Choroid plexus epithelial cell (primary cell): ENCODE results near the gene SMARCA1.
"Not testable (repeated sequence)": the region's sequence is repeated elsewhere in the genome, so short reads cannot be mapped to it uniquely, and the experiment has no call there.

ENCODE experiments used
- DNase-seq: peaks from one replicate; pipeline ENCODE4 v3.0.0-alpha.2; 2010; ENCODE audit warnings: low read depth
- H3K4me3 ChIP-seq: 2 replicates; pipeline ENCODE4 v1.5.1; 2011; ENCODE audit warnings: low read depth, mild to moderate bottlenecking, control low read depth, low read length, moderate library complexity
- CTCF ChIP-seq: conservative IDR thresholded peaks from 2 replicates; pipeline ENCODE4 v1.5.1; 2011; ENCODE audit warnings: low read depth, mild to moderate bottlenecking, control low read depth, inconsistent platforms, low read length, moderate library complexity

SMARCA1 gene

GRCh38 chrX:129561453-129561852, 38.2 kb upstream of the SMARCA1 start:
- H3K4me3 ChIP-seq: no peak overlapping the region
- DNase-seq: no peak
- no peak for TF ChIP-seq CTCF

- H3K4me3 ChIP-seq: no peak overlapping the region
- TF ChIP-seq CTCF: no peak
- no peak for DNase-seq
These were observed 36.5 kb upstream of the SMARCA1 start for GRCh38 chrX:129559783-129560182.

- no peak overlapping the region for H3K4me3 ChIP-seq
- no peak for TF ChIP-seq CTCF
- peak; percentile 36 for DNase-seq
These were observed 34.7 kb upstream of the SMARCA1 start for GRCh38 chrX:129557844-129558480.

GRCh38 chrX:129556806-129557315, 33.6 kb upstream of the SMARCA1 start:
- no peak for DNase-seq

GRCh38 chrX:129554816-129555215, 31.5 kb upstream of the SMARCA1 start:
- not testable (repeated sequence) for DNase-seq, H3K4me3 ChIP-seq
- peak; percentile 23 for TF ChIP-seq CTCF

More at GRCh38 chrX:129556806-129557315, 33.6 kb upstream of the SMARCA1 start:
- no peak for TF ChIP-seq CTCF
- no peak overlapping the region for H3K4me3 ChIP-seq

GRCh38 chrX:129553619-129554288, 30.5 kb upstream of the SMARCA1 start:
- TF ChIP-seq CTCF: no peak
- no peak overlapping the region for H3K4me3 ChIP-seq
- no peak for DNase-seq

- TF ChIP-seq CTCF: no peak
- H3K4me3 ChIP-seq: no peak overlapping the region
- no peak for DNase-seq
These were observed 25.8 kb upstream of the SMARCA1 start for GRCh38 chrX:129549124-129549523.
